OCI-LY1 (cell line): ENCODE results near the gene PRKAR1A.

Experiments used
- CTCF ChIP-seq: fragments of 200-600 bp; sonication (generic), shearing (Covaris generic); IDR thresholded peaks from 2 replicates; pipeline ENCODE4 v1.5.1; 2017; ENCODE audit warnings: mild to moderate bottlenecking, antibody characterized with exemption, low read length, moderate library complexity, mixed read lengths
- EZH2 ChIP-seq: fragments of 200-600 bp; sonication (generic), shearing (Covaris generic); IDR thresholded peaks from 2 replicates; pipeline ENCODE4 v1.8.0; 2017; ENCODE audit warnings: borderline replicate concordance, mixed run types, mild to moderate bottlenecking, antibody characterized with exemption, low read length, moderate library complexity, mixed read lengths

DNA sequence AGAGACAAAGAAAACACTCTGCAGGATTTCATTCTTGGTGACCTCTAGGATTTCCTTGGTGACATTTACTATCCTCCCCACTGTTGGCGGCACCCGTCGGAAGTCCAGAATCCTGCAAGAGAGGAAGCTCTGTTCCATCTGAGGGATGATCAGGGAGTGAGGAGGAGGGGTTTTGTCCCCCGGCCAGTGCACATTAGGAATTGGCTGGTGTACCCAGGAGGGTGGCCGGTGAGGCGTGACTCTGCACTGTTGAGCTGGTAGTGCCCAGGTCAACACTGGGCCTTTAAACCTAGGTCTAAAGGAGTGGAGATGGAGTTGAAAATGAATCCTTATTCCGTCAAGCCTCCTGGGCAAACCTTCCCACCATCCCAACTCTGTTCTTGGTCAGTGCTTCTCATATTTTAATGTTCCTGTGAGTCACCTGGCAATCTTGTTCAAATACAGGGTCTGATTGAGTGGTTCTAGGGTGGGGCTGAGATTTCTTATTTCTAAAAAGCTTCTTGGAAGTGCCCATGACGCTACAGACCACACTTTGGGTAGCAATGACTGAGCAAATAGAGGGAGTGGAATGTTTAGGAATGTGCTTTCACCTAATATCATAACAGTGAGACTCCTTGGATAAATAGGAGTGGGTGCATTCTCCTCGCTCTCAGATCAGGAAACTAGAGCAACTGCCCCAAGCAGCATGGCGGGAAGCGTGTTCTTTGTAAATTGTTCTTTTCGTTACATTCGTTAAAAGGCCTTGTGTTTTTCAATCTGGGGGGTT, 30.7 kb downstream of the PRKAR1A start:
- TF ChIP-seq EZH2 = no peak
- no peak for TF ChIP-seq CTCF
